Omental fat pad (tissue), 4 donors: ENCODE data around the gene PAK5. TPM values are rescaled to one million over a fixed set of nuclear protein-coding genes. Genes with fewer than 3 reads are reported as not detected.

ENCODE experiments used
- ATAC-seq: fragments of 150-250 bp; one replicate; pipeline ENCODE4 v1.9.1; 2016; ENCODE audit warnings: mild to moderate bottlenecking, moderate library complexity; ENCODE audit not compliant: low FRiP score
- DNase-seq: peaks from one replicate; pipeline ENCODE4 v3.0.0-alpha.2; 2019; ENCODE audit warnings: low spot score
- total RNA-seq, 4 donors: library from RNA; depleted of rRNA; stranded (reverse); fragments of >200 nt; gene quantifications; one replicate each; pipeline ENCODE4 v1.1.0, GENCODE V29; 2016
- TF ChIP-seq, protein P1 (sequence below), 3 donors: fragments of 450-650 bp; IDR thresholded peaks; one replicate each; pipeline ENCODE4 v1.5.1; 2016 to 2017; ENCODE audit warnings: antibody characterized with exemption in 3 of 3, mild to moderate bottlenecking in 3 of 3, moderate library complexity in 2 of 3

PAK5 gene
- total RNA-seq, 4 donors from 2014 or later = not detected

DNA sequence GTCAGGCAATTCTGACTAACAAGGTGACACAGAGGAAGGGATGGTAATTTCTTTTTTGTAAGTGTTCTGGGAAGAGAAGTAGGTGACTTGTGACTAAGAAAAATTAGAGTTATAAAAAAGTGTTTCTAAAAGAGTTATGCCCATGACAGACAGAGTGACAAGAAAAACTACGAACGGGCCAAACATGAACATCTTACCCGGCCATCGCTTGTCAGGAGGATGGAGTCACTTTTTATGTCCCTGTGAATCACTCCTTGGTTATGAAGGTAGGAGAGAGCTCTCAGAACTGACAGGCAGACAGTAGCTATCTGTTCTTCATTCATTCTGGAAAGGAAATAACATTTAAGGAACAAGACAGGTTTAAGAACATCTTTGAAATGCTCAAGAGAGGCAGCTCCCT is 281.5 kb downstream of the PAK5 start:
- TF ChIP-seq, protein P1, sequence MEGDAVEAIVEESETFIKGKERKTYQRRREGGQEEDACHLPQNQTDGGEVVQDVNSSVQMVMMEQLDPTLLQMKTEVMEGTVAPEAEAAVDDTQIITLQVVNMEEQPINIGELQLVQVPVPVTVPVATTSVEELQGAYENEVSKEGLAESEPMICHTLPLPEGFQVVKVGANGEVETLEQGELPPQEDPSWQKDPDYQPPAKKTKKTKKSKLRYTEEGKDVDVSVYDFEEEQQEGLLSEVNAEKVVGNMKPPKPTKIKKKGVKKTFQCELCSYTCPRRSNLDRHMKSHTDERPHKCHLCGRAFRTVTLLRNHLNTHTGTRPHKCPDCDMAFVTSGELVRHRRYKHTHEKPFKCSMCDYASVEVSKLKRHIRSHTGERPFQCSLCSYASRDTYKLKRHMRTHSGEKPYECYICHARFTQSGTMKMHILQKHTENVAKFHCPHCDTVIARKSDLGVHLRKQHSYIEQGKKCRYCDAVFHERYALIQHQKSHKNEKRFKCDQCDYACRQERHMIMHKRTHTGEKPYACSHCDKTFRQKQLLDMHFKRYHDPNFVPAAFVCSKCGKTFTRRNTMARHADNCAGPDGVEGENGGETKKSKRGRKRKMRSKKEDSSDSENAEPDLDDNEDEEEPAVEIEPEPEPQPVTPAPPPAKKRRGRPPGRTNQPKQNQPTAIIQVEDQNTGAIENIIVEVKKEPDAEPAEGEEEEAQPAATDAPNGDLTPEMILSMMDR (IDR thresholded peaks at IDR 0.05) = no peak
- DNase-seq (no peak), ATAC-seq (no peak)

DNA sequence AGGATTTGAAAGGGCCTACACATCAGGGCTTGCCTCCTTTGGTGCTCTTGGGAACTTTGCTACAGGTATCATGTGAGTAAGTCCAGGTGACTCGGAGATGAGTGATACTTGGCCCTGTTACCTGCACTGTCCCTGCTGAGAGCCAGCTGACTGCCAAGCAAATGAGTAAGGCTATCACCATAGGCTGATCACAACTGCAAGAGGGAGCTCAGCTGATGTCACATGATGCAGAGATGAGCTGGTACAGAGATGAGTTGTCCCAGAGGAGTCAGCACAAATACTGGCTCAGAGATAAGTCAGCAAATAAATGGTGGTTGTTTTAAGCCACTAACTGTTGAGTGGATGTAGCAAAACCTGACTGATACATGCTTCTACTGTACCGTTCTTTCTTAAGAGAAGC is 283.1 kb downstream of the PAK5 start:
- ATAC-seq (no peak), DNase-seq (no peak)
- TF ChIP-seq, protein P1 (IDR thresholded peaks at IDR 0.05) = no peak

DNA sequence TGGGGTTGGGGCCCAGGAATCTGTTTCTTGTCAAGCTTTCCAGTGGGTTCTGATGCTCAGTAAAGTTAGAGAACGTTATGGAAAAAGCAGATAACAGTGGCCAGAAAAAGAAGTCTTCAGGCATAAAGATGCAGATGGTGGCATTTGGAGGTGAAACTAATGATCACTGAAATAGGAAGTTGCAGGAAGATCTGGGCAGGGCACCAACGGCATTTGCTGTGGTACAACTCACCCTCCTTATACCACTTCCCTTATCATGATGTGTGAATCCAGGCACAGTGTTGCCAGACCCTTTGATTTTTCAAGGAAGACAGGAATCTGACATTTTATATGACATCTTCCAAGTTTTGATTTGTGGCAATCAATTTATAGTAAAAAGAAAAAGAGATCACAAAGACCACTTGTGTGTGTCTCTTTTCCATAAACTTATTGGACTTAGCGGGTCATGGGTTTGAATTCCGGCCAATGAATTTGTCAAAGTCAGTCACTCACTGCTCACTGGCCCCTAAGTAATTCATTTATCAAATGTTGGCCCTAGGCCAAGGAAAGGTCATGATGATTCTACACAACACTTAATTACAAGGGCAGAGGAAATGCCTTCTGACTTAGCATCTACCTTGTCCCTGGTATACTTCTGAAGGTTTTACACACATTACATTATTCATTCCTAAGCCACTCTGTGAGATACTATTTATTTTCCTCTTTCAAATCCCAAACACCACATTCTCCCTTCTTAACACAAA is 286.9 kb downstream of the PAK5 start:
- DNase-seq (no peak), ATAC-seq (no peak)
- TF ChIP-seq, protein P1 (IDR thresholded peaks at IDR 0.05) = no peak

DNA sequence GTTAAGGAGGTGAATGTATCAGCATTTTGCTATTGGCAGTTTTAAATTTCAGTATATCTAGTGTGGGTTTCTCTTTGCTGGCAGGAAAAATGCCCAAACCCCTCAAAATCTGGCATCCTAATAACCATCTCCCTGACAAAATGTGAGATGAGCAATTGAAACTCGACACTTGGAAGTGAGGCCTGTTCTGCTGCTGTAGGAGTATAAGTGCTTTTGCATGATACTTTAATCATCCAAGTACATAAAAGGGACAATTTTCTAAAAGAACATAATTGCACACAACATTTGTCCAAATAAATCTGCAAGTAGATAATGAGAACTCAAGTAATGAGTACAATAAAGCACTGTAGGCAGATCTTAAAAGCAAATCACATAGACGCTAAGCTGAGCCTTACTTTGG is 288.0 kb downstream of the PAK5 start:
- DNase-seq (no peak), ATAC-seq (no peak)
- TF ChIP-seq, protein P1 (IDR thresholded peaks at IDR 0.05) = no peak

DNA sequence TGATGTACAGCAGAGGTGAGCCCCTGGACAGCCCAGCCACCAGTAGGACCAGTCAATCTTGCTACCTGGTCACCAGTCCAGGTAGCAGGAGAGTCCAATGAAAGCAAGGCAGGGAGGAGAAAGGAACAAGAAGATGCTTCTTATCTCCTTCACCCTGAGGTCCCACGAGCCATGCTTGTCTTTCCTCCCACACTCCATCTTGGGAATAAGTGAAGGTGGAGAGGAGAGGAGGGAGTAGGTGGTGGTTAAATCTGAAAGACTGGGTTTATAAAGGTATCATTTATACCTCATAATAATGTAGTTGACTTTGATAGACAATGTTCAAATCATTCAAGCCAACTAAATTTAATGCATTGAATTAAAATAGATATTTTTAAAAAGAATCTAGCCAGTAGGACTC is 288.6 kb downstream of the PAK5 start:
- TF ChIP-seq, protein P1 (IDR thresholded peaks at IDR 0.05) = no peak
- no peak for ATAC-seq

DNA sequence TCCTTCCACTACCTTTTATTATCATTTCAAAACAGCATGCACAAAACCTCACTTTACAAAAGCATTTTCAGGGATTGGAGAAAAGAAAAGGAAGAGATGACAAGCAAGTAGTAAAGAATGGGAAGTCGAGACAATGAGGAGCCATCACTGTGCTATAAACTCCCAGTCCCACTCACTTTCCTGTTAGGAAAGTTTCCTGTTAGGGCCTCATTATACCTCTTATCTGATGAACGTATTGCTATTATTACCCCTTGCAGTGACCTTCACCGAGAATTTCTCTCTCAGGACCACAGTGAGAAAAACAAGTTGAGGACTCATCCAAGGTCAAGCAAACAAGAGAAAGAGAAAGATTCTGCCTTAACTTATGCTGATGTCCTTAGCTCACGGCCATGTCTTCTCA is 295.7 kb downstream of the PAK5 start:
- TF ChIP-seq, protein P1 (IDR thresholded peaks at IDR 0.05) = no peak
- ATAC-seq = no peak
- DNase-seq = no peak

More for the DNA sequence above, 288.6 kb downstream of the PAK5 start:
- DNase-seq = no peak

DNA sequence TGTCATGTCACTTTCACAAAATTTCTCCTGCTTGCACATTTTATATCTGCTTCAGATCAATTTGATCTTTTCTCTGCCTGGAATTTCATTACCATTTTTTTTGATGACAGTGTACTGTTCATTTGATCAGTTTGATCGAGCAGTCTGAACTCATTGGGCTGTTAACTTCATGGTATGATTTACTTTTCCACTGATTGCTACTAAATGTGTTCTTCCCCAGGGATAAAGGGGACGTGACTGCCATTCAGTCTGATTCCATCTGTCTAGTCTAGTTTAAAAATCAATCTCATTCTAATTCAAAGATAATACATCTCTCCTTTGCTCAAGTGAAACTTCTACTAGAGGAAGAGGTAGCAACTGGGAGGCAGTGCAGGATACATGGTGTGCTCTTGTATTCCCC is 303.4 kb downstream of the PAK5 start:
- ATAC-seq = no peak
- TF ChIP-seq, protein P1 (IDR thresholded peaks at IDR 0.05) = no peak
- no peak for DNase-seq
